MCF 10A (cell line): ENCODE results near the gene STARD8. TPM values are rescaled to one million over a fixed set of nuclear protein-coding genes. Genes with fewer than 3 reads are reported as not detected.

ENCODE experiments used
- BruUV-seq: library from RNA; stranded (reverse); fragments of 400-500 nt; replicated peaks from 2 replicates; lab custom pipeline; 2021; lab: Mats Ljungman, UMichigan
- CTCF ChIA-PET: fragments of 300-600 bp; sonication (Branson Sonifier 250); formaldehyde crosslinking; extraction: SDS; loops from one replicate; lab custom pipeline; 2021; ENCODE audit warnings: antibody characterized with exemption, inconsistent platforms; lab: Yijun Ruan, JAX
- POLR2A ChIA-PET: fragments of 300-600, 350-650 bp; sonication (Branson Sonifier 250); formaldehyde crosslinking; extraction: SDS; loops from one replicate; lab custom pipeline; 2020; ENCODE audit warnings: antibody characterized with exemption, inconsistent platforms; lab: Yijun Ruan, JAX
- DNase-seq: peaks from one replicate; pipeline ENCODE4 v3.0.0-alpha.2; 2018; ENCODE audit not compliant: unreplicated experiment
- H3K27ac Mint-ChIP-seq: one replicate; pipeline ENCODE4 v1.8.0; 2022; ENCODE audit warnings: mild to moderate bottlenecking, low read depth, mixed read lengths; ENCODE audit not compliant: unreplicated experiment
- H3K27me3 Mint-ChIP-seq: one replicate; pipeline ENCODE4 v1.8.0; 2022; ENCODE audit warnings: mixed read lengths; ENCODE audit not compliant: insufficient read depth, unreplicated experiment
- H3K36me3 Mint-ChIP-seq: one replicate; pipeline ENCODE4 v1.8.0; 2022; ENCODE audit warnings: mild to moderate bottlenecking, moderate library complexity, mixed read lengths; ENCODE audit not compliant: insufficient read depth, unreplicated experiment
- H3K4me1 Mint-ChIP-seq: one replicate; pipeline ENCODE4 v1.8.0; 2022; ENCODE audit warnings: mixed read lengths; ENCODE audit not compliant: insufficient read depth, unreplicated experiment
- H3K4me3 Mint-ChIP-seq: one replicate; pipeline ENCODE4 v1.8.0; 2022; ENCODE audit warnings: mild to moderate bottlenecking, moderate library complexity, mixed read lengths; ENCODE audit not compliant: unreplicated experiment
- H3K9me3 Mint-ChIP-seq: one replicate; pipeline ENCODE4 v1.8.0; 2022; ENCODE audit warnings: mixed read lengths; ENCODE audit not compliant: unreplicated experiment
- CTCF ChIP-seq: fragments of 200-600 bp; IDR thresholded peaks from one replicate; pipeline ENCODE4 v1.8.0; 2022; ENCODE audit warnings: antibody characterized with exemption, mild to moderate bottlenecking; ENCODE audit not compliant: unreplicated experiment
- intact Hi-C: fragments of 100-400 bp; cut with micrococcal nuclease; formaldehyde crosslinking; loops from 2 replicates; pipeline ENCODE4 v1.14.1; 2022
- total RNA-seq: library from RNA; stranded (reverse); gene quantifications from 2 replicates; pipeline ENCODE4 v1.2.3, GENCODE V29; 2022

STARD8 gene
- total RNA-seq, 1 experiment from 2014 or later, result 1.0 TPM

GRCh38 chrX:68669871-68670270 is 22.4 kb downstream of the STARD8 start:
- intact Hi-C loops, result no loop called here
- ChIA-PET CTCF (no interaction called here), POLR2A (no interaction called here)
- Mint-ChIP-seq H3K9me3 (no peaks in the 10 kb centered on the region), H3K27me3 (peaks cover 66% of the 10 kb centered on the region), H3K4me1 (no peaks in the 10 kb centered on the region), H3K4me3 (no peak overlapping the region), H3K27ac (no peak overlapping the region), H3K36me3 (no peaks in the 10 kb centered on the region)
- DNase-seq, result no peak
- no TSS peak for BruUV-seq
- no peak for TF ChIP-seq CTCF

- Mint-ChIP-seq H3K4me1 (no peaks in the 10 kb centered on the region), H3K27me3 (peaks cover 60% of the 10 kb centered on the region), H3K9me3 (no peaks in the 10 kb centered on the region), H3K4me3 (no peak overlapping the region), H3K36me3 (no peaks in the 10 kb centered on the region), H3K27ac (no peak overlapping the region)
- CTCF ChIA-PET, result interaction anchor here (0.6 to 1.9 kb wide), 2 partner anchors 13 to 1838 kb away, joined by 5 read pairs; no protein-coding TSS in a partner anchor
- no peak for TF ChIP-seq CTCF
- intact Hi-C loops, result no loop called here
- BruUV-seq, result no TSS peak
- POLR2A ChIA-PET, result interaction anchor here (0.5 to 0.6 kb wide), 2 partner anchors 297 to 1790 kb away, joined by 3 read pairs; no protein-coding TSS in a partner anchor
- no peak for DNase-seq
Observed at GRCh38 chrX:68671221-68671620, 23.8 kb downstream of the STARD8 start.

- CTCF ChIA-PET, result interaction anchor here (0.7 to 1.9 kb wide), 2 partner anchors 12 to 150 kb away, joined by 3 to 5 read pairs; no protein-coding TSS in a partner anchor
- intact Hi-C loops, result no loop called here
- POLR2A ChIA-PET, result no interaction called here
- no peak for DNase-seq
- peaks cover 59% of the 10 kb centered on the region for H3K27me3 Mint-ChIP-seq
- no peak overlapping the region for H3K27ac Mint-ChIP-seq
- no peaks in the 10 kb centered on the region for H3K36me3 Mint-ChIP-seq
- no peak for TF ChIP-seq CTCF
- BruUV-seq, result no TSS peak
- no peak overlapping the region for H3K4me3 Mint-ChIP-seq
- H3K4me1 Mint-ChIP-seq, result no peaks in the 10 kb centered on the region
- no peaks in the 10 kb centered on the region for H3K9me3 Mint-ChIP-seq
Observed at GRCh38 chrX:68672581-68673318, 25.3 kb downstream of the STARD8 start.

- CTCF ChIA-PET, result no interaction called here
- POLR2A ChIA-PET, result no interaction called here
- H3K4me3 Mint-ChIP-seq, result no peak overlapping the region
- H3K36me3 Mint-ChIP-seq, result no peaks in the 10 kb centered on the region
- no TSS peak for BruUV-seq
- no peak for TF ChIP-seq CTCF
- H3K4me1 Mint-ChIP-seq, result no peaks in the 10 kb centered on the region
- intact Hi-C loops, result no loop called here
- no peak for DNase-seq
- H3K27me3 Mint-ChIP-seq, result peaks cover 45% of the 10 kb centered on the region
- H3K27ac Mint-ChIP-seq, result no peak overlapping the region
- no peaks in the 10 kb centered on the region for H3K9me3 Mint-ChIP-seq
Observed at GRCh38 chrX:68675571-68675970, 28.1 kb downstream of the STARD8 start.
